BLaER1 (cell line): Measurements from ENCODE around the gene NEU1.
A peak's percentile ranks its signal among the peaks of the same experiment; 100 is the strongest.

Experiments used
- H3K27ac ChIP-seq: shearing (Covaris generic); formaldehyde crosslinking; 2 replicates; pipeline ENCODE4 v1.8.1; 2022
- H3K27me3 ChIP-seq: shearing (Covaris generic); formaldehyde crosslinking; 2 replicates; pipeline ENCODE4 v1.8.1; 2022
- H3K36me3 ChIP-seq: shearing (Covaris generic); formaldehyde crosslinking; 2 replicates; pipeline ENCODE4 v1.8.1; 2022
- H3K4me1 ChIP-seq: shearing (Covaris generic); formaldehyde crosslinking; 2 replicates; pipeline ENCODE4 v1.8.1; 2022
- H3K4me2 ChIP-seq: shearing (Covaris generic); formaldehyde crosslinking; 2 replicates; pipeline ENCODE4 v1.8.1; 2022
- H3K4me3 ChIP-seq: shearing (Covaris generic); formaldehyde crosslinking; 2 replicates; pipeline ENCODE4 v1.8.1; 2022
- H3K9ac ChIP-seq: shearing (Covaris generic); formaldehyde crosslinking; 2 replicates; pipeline ENCODE4 v1.8.1; 2022
- H3K9me3 ChIP-seq: shearing (Covaris generic); formaldehyde crosslinking; 2 replicates; pipeline ENCODE4 v1.8.1; 2022
- H4K20me1 ChIP-seq: shearing (Covaris generic); formaldehyde crosslinking; 2 replicates; pipeline ENCODE4 v1.8.1; 2022
- Cebpa-rat ChIP-seq: shearing (Covaris generic); IDR thresholded peaks from 2 replicates; pipeline ENCODE4 v1.8.1; 2022

NEU1 gene

DNA sequence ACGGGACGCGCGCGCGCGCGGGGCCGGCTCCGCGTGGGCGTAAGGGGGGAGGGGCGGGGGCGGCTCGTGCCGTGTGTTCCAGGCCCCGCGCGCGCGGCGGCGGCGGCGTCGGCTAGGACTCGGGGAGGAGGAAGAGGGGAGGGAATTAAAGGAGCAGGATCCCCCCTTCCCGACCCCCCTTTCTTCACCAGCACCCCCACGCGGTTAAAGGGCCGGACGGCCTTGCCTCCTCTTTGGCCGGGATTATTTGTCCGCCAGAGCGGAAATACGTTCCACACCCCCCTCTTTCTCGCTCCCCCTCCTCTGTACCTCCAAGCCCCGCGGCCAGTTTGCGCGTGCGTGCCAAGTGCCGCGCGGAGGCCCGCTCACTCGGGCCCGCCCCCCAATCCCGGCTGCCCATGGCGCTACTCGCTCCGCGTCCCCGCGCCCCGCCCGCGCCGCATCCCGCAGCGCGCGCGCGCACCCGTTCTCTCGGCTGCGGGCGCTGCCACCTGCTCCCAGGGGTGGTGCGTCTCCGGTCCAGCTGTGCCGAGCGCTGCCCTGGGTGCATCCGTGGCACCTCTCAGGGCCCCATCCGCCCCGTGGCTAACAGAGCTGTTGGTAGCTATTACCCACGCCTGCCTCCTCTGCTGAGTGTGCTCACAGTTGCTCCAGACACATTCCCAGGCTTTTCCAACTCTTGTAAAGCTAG, 39.5 kb upstream of the NEU1 start, which contains the start of gene ZBTB12:
Gene ZBTB12, minus strand, starts transcription at position 134 of the 691 bp plus-strand sequence. CDS start 781 bp downstream, outside the sequence.
- H3K9me3 ChIP-seq = no peaks in the 10 kb centered on the region
- H3K27me3 ChIP-seq = no peaks in the 10 kb centered on the region
- H3K4me1 ChIP-seq = peaks cover 35% of the 10 kb centered on the region
- no peak for TF ChIP-seq Cebpa-rat
- peak within 1 kb of the TSS; percentile 85 for H3K9ac ChIP-seq
- H4K20me1 ChIP-seq = no peaks in the 10 kb centered on the region
- H3K27ac ChIP-seq = peak within 1 kb of the TSS; percentile 92
- H3K36me3 ChIP-seq = no peaks in the 10 kb centered on the region
- peak within 1 kb of the TSS; percentile 81 for H3K4me2 ChIP-seq
- H3K4me3 ChIP-seq = peak within 1 kb of the TSS; percentile 73

DNA sequence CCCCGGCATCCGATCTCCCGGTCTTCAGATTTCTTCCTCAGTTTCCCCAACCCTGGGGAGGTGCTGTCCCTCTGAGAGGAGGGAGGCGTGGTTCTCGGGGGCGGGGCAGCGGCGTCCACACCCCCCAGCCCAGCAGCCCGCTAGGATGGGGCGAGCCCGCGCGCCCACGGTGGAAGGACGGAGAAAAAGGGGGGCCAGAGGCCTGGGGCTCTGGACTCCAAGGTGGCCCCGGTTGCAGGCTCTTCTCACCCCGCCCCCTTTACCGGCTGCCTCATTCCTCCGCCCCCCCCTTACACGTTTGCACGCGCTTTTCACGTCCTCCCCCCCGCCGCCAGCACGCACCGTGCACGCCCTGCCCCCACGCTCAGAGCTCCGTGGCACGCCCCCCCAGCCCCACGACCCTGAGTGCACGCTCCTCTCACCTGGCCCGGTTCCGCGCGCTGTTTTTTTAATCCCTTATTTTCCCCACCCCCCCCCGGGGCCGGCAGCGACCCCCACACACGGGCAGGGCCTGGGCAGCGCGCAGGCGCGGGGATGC, 38.9 kb upstream of the NEU1 start:
- Histone ChIP-seq H3K36me3 (no peaks in the 10 kb centered on the region), H3K9me3 (no peaks in the 10 kb centered on the region), H4K20me1 (peaks cover 5% of the 10 kb centered on the region), H3K27me3 (no peaks in the 10 kb centered on the region), H3K4me1 (peaks cover 37% of the 10 kb centered on the region), H3K4me3 (peak overlapping the region; percentile 73), H3K9ac (peak overlapping the region; percentile 85), H3K4me2 (peak overlapping the region; percentile 81), H3K27ac (peak overlapping the region; percentile 92)
- no peak for TF ChIP-seq Cebpa-rat

DNA sequence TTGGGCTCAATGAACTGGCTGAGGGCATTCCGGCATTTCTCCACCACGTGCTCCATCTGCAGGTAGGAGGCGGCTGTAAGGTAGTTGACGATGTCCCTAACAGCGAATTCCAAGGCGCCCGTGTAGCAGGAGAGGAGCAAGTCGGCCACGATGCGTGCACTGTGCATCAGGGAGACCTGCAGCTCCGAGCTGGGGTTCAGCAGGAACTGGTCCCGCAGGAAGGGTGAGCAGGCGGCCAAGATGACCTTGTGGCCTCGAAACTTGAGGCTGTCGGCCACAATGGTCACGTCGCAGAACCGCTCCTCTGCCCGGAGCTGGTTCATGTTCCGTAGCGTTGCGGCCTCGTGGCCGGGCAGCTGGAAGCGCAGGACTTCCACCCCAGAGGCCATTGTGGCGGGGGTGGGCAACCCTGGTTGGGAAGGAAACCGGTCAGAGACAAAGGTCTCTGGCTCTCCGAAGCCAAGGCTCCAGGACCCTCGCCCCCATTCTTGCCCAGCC, 38.3 kb upstream of the NEU1 start:
- peak overlapping the region; percentile 81 for H3K4me2 ChIP-seq
- H3K27ac ChIP-seq = peak overlapping the region; percentile 92
- TF ChIP-seq Cebpa-rat = no peak
- peak overlapping the region; percentile 85 for H3K9ac ChIP-seq
- H4K20me1 ChIP-seq = peaks cover 10% of the 10 kb centered on the region
- peaks cover 5% of the 10 kb centered on the region for H3K36me3 ChIP-seq
- H3K4me3 ChIP-seq = peak overlapping the region; percentile 73
- no peaks in the 10 kb centered on the region for H3K9me3 ChIP-seq
- no peaks in the 10 kb centered on the region for H3K27me3 ChIP-seq
- peaks cover 43% of the 10 kb centered on the region for H3K4me1 ChIP-seq

DNA sequence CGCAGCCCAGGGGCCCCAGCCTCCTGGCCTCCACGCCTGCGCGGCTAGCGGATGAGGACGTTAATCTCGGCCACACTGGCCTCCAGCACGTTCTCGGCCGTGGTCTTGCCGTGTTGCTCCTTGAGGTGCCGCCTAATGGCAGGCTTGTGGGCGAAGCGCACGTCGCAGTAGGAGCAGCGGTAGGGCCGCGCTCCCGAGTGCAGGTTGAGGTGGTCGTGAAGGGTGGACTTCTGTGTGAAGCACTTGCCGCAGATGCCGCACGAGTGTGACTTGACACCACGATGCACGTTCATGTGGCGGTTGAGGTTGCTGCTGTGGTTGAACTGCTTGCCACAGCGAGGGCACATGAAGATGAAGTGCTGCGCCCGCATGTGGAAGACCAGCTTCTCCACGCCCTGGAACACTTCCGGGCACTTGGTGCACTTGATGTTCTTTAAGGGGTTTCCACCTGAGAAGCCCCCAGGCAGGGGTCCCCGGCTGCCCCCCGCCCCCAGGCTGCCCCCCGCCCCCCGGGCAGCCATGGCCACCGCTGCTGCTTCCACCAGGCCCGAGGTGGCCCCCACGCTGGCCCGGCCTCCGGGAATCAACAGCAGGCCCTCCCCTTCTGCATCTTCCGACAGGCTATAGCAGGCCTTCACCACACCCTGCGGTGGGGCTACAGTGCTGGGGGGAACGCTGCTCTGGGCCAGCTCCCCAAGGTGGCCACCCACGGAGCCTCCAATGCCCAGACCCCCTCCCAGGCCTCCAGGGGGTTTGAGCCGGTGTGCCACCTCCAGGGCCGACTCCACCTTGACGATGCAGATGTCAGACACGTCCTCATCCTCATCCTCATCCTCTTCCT, 37.5 kb upstream of the NEU1 start:
- TF ChIP-seq Cebpa-rat = no peak

DNA sequence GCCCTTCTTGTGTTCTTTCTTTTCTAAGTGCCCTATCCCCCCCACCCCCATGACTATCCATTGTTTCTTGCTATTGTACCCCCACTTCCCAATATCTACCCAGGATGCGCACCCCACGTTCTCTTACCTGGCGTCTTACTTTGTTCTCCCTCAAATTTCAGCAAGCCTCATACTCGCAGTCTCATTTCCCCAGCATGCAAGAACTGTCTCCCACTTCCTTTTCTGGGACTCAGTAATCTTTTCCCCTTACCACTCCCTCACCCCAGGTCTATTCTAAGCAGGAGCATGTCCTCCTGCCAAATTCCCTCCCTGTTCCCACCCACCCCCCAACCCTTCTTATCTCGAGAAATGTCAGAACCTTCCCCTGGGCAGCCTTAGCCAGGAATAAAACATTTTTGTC, 36.6 kb upstream of the NEU1 start:
- Histone ChIP-seq H3K4me2 (peak overlapping the region; percentile 81), H3K9me3 (no peaks in the 10 kb centered on the region), H3K36me3 (peaks cover 22% of the 10 kb centered on the region), H4K20me1 (peaks cover 10% of the 10 kb centered on the region), H3K4me3 (no peak overlapping the region), H3K4me1 (peaks cover 50% of the 10 kb centered on the region), H3K9ac (no peak overlapping the region), H3K27me3 (no peaks in the 10 kb centered on the region), H3K27ac (no peak overlapping the region)
- TF ChIP-seq Cebpa-rat = no peak

More for the DNA sequence above, 37.5 kb upstream of the NEU1 start:
- Histone ChIP-seq H3K4me2 (peak overlapping the region; percentile 81), H3K4me3 (no peak overlapping the region), H3K9ac (no peak overlapping the region), H3K9me3 (no peaks in the 10 kb centered on the region), H3K27ac (no peak overlapping the region), H4K20me1 (peaks cover 10% of the 10 kb centered on the region), H3K36me3 (peaks cover 13% of the 10 kb centered on the region), H3K27me3 (no peaks in the 10 kb centered on the region), H3K4me1 (peaks cover 50% of the 10 kb centered on the region)

DNA sequence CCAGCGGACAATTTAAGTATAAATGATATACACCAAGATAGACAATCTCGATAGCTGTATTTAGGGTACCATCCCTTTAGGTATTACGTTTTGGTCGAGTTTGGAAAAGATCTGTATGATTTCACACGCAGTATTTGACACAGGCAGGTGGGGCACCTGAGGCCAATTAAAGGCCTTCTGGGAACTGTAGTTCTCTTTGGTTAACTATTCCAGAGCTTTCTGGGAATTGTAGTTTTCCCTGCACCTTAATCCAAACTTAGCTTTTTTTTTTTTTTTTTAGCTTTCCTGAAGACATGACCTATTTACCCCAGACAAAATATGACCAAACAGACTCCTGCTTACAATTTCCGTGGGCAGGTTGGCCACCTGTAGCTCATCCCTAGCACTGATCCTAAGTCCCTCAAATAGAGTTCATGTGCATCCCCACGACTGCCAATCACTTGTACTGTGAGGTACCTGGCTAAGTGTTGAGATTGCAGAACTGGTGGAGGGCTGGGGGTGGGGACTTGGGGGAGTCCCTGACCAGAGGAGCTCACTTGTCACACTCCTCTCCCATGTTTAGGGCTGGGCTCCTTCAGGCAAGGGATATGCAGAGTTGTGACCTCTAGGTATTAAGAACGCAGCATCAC, 35.9 kb upstream of the NEU1 start:
- Histone ChIP-seq H3K36me3 (peaks cover 30% of the 10 kb centered on the region), H3K9me3 (no peaks in the 10 kb centered on the region), H4K20me1 (peaks cover 10% of the 10 kb centered on the region), H3K9ac (peak overlapping the region; percentile 87), H3K27me3 (no peaks in the 10 kb centered on the region), H3K4me2 (peak overlapping the region; percentile 81), H3K4me1 (peaks cover 53% of the 10 kb centered on the region), H3K4me3 (peak overlapping the region; percentile 86), H3K27ac (peak overlapping the region; percentile 83; the same call in 1 of the 2 replicates)
- TF ChIP-seq Cebpa-rat = no peak

DNA sequence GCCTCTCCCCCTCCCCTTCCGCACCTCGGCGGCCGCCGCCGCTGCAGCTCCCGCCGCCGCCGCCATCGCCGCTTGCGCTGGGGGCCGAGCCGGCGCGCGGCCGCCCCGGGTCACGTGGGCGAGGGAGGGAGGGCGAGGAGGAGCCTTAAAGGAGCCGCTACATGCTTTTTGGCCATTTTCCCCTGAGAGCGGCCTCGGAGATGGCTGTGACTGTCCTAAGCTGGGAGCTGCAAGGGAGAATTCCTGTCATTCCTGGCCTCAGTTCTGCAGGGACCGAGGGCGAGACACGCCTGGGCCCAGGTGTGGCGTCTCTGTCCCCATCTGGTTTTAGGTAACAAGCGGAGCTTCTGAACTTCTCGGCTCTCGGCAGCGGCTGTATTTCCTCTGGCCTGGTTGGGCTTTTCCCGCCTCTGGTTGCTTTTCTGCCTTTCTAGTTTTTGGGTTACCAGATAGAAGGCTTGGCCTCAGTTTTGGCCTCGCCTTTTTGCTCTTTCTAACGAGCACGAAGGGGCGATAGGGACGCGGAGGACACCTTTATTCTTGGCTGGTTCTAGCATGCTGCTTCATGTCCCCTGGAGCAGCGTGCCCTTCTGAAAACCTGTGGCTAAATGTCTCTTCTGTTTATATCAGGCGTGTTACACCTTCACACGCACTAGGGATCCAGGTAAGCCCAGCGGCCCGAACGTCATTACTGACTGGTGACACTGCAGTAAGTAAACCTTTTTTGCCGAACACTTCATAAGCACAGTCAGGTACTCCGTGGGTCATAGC, 35.2 kb upstream of the NEU1 start, which contains the start of gene EHMT2:
Gene EHMT2, minus strand, starts transcription at position 87 of the 771 bp plus-strand sequence. Its CDS starts 21 bp downstream, at position 66.
- no peaks in the 10 kb centered on the region for H3K9me3 ChIP-seq
- peaks cover 36% of the 10 kb centered on the region for H3K36me3 ChIP-seq
- peak within 1 kb of the TSS; percentile 91 for H3K4me2 ChIP-seq
- H3K4me1 ChIP-seq = peaks cover 55% of the 10 kb centered on the region
- H3K27me3 ChIP-seq = no peaks in the 10 kb centered on the region
- peak within 1 kb of the TSS; percentile 87 for H3K9ac ChIP-seq
- peak within 1 kb of the TSS; percentile 83 for H3K27ac ChIP-seq
- H3K4me3 ChIP-seq = peak within 1 kb of the TSS; percentile 86
- no peak for TF ChIP-seq Cebpa-rat
- H4K20me1 ChIP-seq = peaks cover 12% of the 10 kb centered on the region

DNA sequence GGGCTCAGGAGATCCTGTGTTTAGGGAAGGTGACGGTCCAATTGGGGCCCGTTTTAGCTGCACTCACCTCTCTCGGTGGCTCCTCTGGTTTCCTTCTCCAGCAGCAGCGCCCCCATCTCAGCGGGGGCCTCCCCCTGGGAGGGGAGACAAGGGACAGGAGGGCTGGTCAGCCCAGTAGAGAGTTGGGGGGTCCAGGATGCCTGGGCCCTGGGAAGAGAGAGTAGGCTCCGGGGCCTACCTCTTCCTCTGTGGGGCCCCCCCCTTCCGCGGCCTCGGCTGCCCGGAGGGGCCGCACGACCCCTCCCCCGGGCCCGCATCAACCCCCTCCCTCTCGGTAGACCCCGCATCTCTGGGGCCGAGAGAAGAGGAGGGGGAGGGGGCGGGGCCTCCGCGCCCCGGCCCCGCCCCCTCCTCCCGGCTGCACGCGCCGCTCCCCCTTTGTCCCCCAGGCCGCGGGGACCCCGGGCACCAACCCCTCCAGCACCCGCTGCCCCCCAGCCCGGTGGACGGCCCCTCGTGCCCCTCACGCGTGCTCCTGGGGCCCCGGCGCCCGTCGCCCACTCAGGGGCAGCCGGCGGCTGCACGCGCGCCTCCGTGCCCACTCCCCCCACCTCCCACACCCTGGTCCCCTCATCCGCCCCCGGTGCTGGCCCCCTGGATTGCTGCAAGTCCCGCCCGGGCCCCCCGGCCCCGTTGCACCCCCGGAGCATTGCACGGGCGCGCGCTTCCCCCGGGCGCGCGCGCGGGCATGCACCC, 34.4 kb upstream of the NEU1 start:
- no peak for TF ChIP-seq Cebpa-rat
- Histone ChIP-seq H3K27me3 (no peaks in the 10 kb centered on the region), H4K20me1 (peaks cover 19% of the 10 kb centered on the region), H3K27ac (peak overlapping the region; percentile 83), H3K4me3 (peak overlapping the region; percentile 86), H3K4me2 (peak overlapping the region; percentile 91), H3K4me1 (peaks cover 53% of the 10 kb centered on the region), H3K36me3 (peaks cover 44% of the 10 kb centered on the region), H3K9ac (peak overlapping the region; percentile 87), H3K9me3 (no peaks in the 10 kb centered on the region)
